ENCODE measurements around the gene TACC2. TPM values are rescaled to one million over a fixed set of nuclear protein-coding genes. Genes with fewer than 3 reads are reported as not detected.

The TACC2 gene
- total and polyA plus RNA-seq, 2 donors (not counting 1 experiment from before 2014, with no cell fraction given), result not detected

GRCh38 chr10:122224159-122224558 is 235.2 kb downstream of the TACC2 start:
- Histone ChIP-seq H3K79me2 (ENCODE audit: control insufficient read depth, insufficient read depth, low read length) (no peaks in the 10 kb centered on the region), H3K4me3 (ENCODE audit: control extremely low read depth in 1 of 5, extremely low read depth in 1 of 5, insufficient read depth in 1 of 5, low read depth in 2 of 5, low read length in 4 of 5) (no peak overlapping the region), H3K4me2 (replicated peaks; ENCODE audit: low read depth, low read length, poor library complexity, severe bottlenecking) (no peak overlapping the region), H3K27ac (ENCODE audit: low read length in 2 of 2) (no peak overlapping the region), H3K27me3 (replicated peaks in 1 of 4; ENCODE audit: control extremely low read depth in 1 of 4, control insufficient read depth in 3 of 4, insufficient read depth in 4 of 4, low read length in 3 of 4) (peaks cover 0 to 6% (median 0%) of the 10 kb centered on the region in 4 experiments), H3K9me3 (ENCODE audit: control extremely low read depth in 1 of 3, control insufficient read depth in 2 of 3, insufficient read depth in 1 of 3, low read length in 2 of 3) (no peaks in the 10 kb centered on the region), H3K4me1 (ENCODE audit: control insufficient read depth in 2 of 2, insufficient read depth in 2 of 2, low read length in 2 of 2) (no peaks in the 10 kb centered on the region), H3K9ac (ENCODE audit: low read length) (no peak overlapping the region), H3K36me3 (replicated peaks in 1 of 2; ENCODE audit: control extremely low read depth in 1 of 2, control insufficient read depth in 1 of 2, extremely low read depth in 1 of 2, insufficient read depth in 2 of 2, low read length in 1 of 2) (no peaks in the 10 kb centered on the region), H2AFZ (ENCODE audit: insufficient read depth, low read depth, low read length, poor library complexity, severe bottlenecking) (no peak overlapping the region), H4K20me1 (ENCODE audit: control insufficient read depth, insufficient read depth, low read length, poor library complexity, severe bottlenecking) (no peaks in the 10 kb centered on the region)
- Mint-ChIP-seq H3K4me1 (no peaks in the 10 kb centered on the region), H3K27me3 (peaks cover 14% of the 10 kb centered on the region), H3K27ac (no peak overlapping the region), H3K9me3 (ENCODE audit: insufficient read depth) (no peaks in the 10 kb centered on the region), H3K4me3 (no peak overlapping the region)
- no peak for DNase-seq
- 86% methylated on average over 9 of the region's 9 CpGs for WGBS (ENCODE audit: insufficient coverage)
- ATAC-seq (ENCODE audit: low read depth), result no peak
- intact Hi-C loops (cut with micrococcal nuclease), result no loop called here
- POLR2A ChIA-PET, result no interaction called here
- CTCF ChIA-PET, result no interaction called here
- TF ChIP-seq EZH2 (IDR thresholded peaks at IDR 0.05; ENCODE audit: borderline replicate concordance, insufficient read depth, low read depth, low read length, poor library complexity, severe bottlenecking), result no peak
- TF ChIP-seq, protein P1, sequence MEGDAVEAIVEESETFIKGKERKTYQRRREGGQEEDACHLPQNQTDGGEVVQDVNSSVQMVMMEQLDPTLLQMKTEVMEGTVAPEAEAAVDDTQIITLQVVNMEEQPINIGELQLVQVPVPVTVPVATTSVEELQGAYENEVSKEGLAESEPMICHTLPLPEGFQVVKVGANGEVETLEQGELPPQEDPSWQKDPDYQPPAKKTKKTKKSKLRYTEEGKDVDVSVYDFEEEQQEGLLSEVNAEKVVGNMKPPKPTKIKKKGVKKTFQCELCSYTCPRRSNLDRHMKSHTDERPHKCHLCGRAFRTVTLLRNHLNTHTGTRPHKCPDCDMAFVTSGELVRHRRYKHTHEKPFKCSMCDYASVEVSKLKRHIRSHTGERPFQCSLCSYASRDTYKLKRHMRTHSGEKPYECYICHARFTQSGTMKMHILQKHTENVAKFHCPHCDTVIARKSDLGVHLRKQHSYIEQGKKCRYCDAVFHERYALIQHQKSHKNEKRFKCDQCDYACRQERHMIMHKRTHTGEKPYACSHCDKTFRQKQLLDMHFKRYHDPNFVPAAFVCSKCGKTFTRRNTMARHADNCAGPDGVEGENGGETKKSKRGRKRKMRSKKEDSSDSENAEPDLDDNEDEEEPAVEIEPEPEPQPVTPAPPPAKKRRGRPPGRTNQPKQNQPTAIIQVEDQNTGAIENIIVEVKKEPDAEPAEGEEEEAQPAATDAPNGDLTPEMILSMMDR (IDR thresholded peaks at IDR 0.05), result no peak

- 31% methylated on average over 5 of the region's 9 CpGs for WGBS (ENCODE audit: insufficient coverage)
- Histone ChIP-seq H3K4me3 (ENCODE audit: control extremely low read depth in 1 of 5, extremely low read depth in 1 of 5, insufficient read depth in 1 of 5, low read depth in 2 of 5, low read length in 4 of 5) (no peak overlapping the region), H4K20me1 (ENCODE audit: control insufficient read depth, insufficient read depth, low read length, poor library complexity, severe bottlenecking) (no peaks in the 10 kb centered on the region), H3K79me2 (ENCODE audit: control insufficient read depth, insufficient read depth, low read length) (no peaks in the 10 kb centered on the region), H3K27ac (ENCODE audit: low read length in 2 of 2) (no peak overlapping the region), H3K4me1 (ENCODE audit: control insufficient read depth in 2 of 2, insufficient read depth in 2 of 2, low read length in 2 of 2) (no peaks in the 10 kb centered on the region), H3K9ac (ENCODE audit: low read length) (no peak overlapping the region), H3K27me3 (replicated peaks in 1 of 4; ENCODE audit: control extremely low read depth in 1 of 4, control insufficient read depth in 3 of 4, insufficient read depth in 4 of 4, low read length in 3 of 4) (peaks cover 0 to 6% (median 0%) of the 10 kb centered on the region in 4 experiments), H3K9me3 (ENCODE audit: control extremely low read depth in 1 of 3, control insufficient read depth in 2 of 3, insufficient read depth in 1 of 3, low read length in 2 of 3) (no peaks in the 10 kb centered on the region), H3K4me2 (replicated peaks; ENCODE audit: low read depth, low read length, poor library complexity, severe bottlenecking) (no peak overlapping the region), H3K36me3 (replicated peaks in 1 of 2; ENCODE audit: control extremely low read depth in 1 of 2, control insufficient read depth in 1 of 2, extremely low read depth in 1 of 2, insufficient read depth in 2 of 2, low read length in 1 of 2) (no peaks in the 10 kb centered on the region), H2AFZ (ENCODE audit: insufficient read depth, low read depth, low read length, poor library complexity, severe bottlenecking) (no peak overlapping the region)
- H3K9me3 Mint-ChIP-seq (ENCODE audit: insufficient read depth), result no peaks in the 10 kb centered on the region
- ATAC-seq (ENCODE audit: low read depth) (no peak), DNase-seq (no peak)
- ChIA-PET POLR2A (no interaction called here), CTCF (no interaction called here)
- no peaks in the 10 kb centered on the region for H3K4me1 Mint-ChIP-seq
- H3K27ac Mint-ChIP-seq, result no peak overlapping the region
- intact Hi-C loops (cut with micrococcal nuclease), result no loop called here
- H3K4me3 Mint-ChIP-seq, result no peak overlapping the region
- TF ChIP-seq, protein P1 (IDR thresholded peaks at IDR 0.05), result no peak
- no peak for TF ChIP-seq EZH2 (IDR thresholded peaks at IDR 0.05; ENCODE audit: borderline replicate concordance, insufficient read depth, low read depth, low read length, poor library complexity, severe bottlenecking)
- H3K27me3 Mint-ChIP-seq, result peaks cover 14% of the 10 kb centered on the region
Observed at GRCh38 chr10:122225330-122225729, 236.4 kb downstream of the TACC2 start.

Data from B cell (primary cell).